NOMO-1 (cell line): ENCODE measurements around the gene STXBP4.

Experiments used
- DNase-seq, 2 experiments: peaks; one replicate each; lab custom pipeline; 2025; ENCODE audit not compliant: unreplicated experiment in 2 of 2; lab: John Stamatoyannopoulos, UW

STXBP4 gene

DNA sequence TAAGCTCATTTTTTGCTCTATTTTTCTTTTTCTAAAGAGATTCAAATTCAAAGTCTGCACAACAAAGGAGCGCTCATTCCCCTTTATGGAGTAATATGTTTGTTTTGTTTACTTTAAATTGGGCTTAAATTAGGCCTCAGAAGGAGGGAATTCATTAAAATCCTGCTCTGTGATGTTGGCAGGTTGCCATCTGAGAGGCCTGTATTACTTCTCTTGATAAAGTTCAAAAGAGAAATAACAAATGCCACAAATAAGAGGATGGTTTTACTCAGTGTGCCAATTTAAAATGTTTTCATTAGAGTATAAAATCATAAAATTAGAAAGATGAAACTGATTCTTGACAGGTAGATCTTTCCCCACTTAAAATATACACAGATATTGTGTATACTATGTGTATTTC, 241.7 kb downstream of the STXBP4 start:
- DNase-seq, result no peak

DNA sequence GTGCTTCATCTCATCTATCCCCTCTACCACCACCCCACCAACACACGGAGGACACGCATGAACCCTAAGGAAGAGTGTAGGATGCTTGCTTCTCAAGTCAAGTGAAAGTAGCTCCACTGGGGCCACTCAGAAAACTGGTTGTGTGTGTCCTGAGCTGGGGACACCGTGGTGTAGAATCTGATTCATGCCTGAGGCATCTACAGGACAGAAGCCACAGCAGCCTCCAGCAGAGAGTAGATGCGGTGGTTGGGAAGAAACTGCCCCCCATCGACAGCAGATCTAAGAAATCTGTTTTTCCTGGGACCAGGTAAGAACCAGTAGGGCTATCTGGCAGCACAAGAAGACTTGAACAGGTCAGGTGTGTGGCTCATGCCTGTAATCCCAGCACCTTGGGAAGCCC, 244.3 kb downstream of the STXBP4 start:
- no peak for DNase-seq

DNA sequence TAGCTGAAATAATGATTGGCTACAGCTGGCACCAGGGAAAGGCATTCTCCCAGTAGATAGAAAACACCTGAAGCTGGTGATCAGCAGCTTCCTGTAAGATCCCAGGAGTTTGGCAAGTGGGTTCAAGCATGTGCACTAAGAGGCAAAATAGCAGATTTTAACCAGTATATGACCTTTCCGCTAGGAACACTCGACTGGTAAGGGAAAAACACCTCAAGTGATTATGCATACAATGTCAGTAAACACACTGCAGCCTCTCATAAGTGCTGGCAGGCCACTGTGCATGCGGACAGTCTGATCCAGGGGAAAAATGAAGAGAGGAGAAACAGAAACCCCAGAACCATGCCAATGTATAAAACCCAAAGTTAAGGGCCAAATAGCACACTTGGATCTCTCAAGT, 247.1 kb downstream of the STXBP4 start:
- no peak for DNase-seq

DNA sequence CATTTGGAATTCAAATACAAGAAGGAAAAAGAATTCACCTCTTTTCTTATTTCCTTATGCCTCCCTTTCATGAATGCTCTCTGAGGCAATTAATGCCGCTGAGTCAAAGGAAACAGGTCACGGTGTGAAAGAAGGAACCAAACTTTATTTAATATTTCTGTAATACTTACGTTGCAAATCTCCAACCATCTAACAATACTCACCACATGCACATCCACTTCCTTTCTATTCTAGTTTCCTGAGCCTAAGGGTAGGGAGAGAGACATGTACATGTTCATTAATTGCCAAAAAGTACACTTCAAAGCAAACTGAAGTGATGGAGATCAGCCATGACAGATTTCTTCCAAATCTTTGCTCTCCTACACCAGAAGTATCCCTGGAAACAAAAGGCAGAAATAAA, 248.3 kb downstream of the STXBP4 start:
- DNase-seq, result no peak

DNA sequence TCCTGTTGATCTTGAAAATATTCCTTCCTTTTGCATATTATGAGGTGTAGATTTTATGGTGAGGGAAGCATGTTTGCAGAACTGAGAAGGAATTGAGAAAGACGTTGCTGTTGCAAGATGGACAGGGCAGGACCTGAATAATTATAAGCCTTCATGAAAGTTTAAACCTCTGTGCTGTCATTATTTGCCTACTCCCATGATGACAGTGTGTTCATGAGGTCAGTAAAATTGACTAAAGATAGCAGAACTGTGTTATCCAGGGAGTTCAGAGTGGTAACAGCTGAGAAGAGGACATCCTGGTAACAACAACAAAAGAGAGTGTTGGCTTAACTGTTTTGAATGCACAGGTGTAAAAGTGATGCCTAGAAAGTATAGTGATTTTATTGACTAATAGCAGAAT, 250.9 kb downstream of the STXBP4 start:
- DNase-seq, result no peak

DNA sequence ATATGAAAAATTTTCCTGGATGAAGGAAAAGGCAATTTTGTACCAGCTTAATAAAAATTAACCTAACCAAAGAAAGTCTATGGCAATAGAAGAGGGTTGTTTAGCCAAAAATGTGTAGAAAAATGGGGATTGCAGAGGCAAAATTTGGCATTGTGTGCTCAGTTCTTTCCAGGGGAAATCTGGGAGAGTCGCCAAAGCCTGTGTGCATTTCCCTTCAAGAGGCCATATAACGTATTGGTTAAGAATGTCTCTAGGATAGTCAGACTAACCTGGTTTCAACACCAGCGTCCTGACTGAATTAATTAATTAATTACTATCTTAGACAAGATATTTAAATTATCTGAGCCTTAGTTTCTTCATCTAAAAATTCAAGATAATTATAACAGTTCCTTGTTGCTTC, 251.4 kb downstream of the STXBP4 start:
- DNase-seq, result no peak
